GM12878 (cell line): ENCODE results near the gene ADIPOR1.

Experiments
- ATF3 ChIP-seq: IDR thresholded peaks from 2 replicates; pipeline ENCODE4 v1.6.1; 2011; ENCODE audit warnings: low read depth, mild to moderate bottlenecking, low read length, moderate library complexity, borderline replicate concordance; ENCODE audit errors: extremely low read depth
- CTCF ChIP-seq, 3 experiments: IDR thresholded peaks in 2 of 3; conservative IDR thresholded peaks in 1 of 3; 2 replicates each; pipeline ENCODE4 v1.5.1; 2011; ENCODE audit warnings: low read depth in 3 of 3, low read length in 3 of 3, mild to moderate bottlenecking in 3 of 3, control low read depth in 2 of 3, moderate library complexity in 2 of 3, inconsistent platforms in 1 of 3, mixed read lengths in 1 of 3; ENCODE audit not compliant: control insufficient read depth in 2 of 3, insufficient read depth in 1 of 3; ENCODE audit errors: extremely low read depth in 1 of 3
- EZH2 ChIP-seq: IDR thresholded peaks from 2 replicates; pipeline ENCODE4 v1.6.1; 2012; ENCODE audit warnings: low read depth, mild to moderate bottlenecking, control low read depth, inconsistent platforms, low read length, borderline replicate concordance; ENCODE audit not compliant: control insufficient read depth
- HDAC2 ChIP-seq: fragments of 200-600 bp; sonication (generic); IDR thresholded peaks from 2 replicates; pipeline ENCODE4 v1.6.1; 2017
- IRF3 ChIP-seq: fragments of 450-650 bp; IDR thresholded peaks from 2 replicates; pipeline ENCODE4 v1.6.1; 2014; ENCODE audit warnings: mild to moderate bottlenecking
- IRF5 ChIP-seq: fragments of 450-650 bp; IDR thresholded peaks from 2 replicates; pipeline ENCODE4 v1.6.1; 2017; ENCODE audit warnings: borderline replicate concordance
- JUNB ChIP-seq: IDR thresholded peaks from 2 replicates; pipeline ENCODE4 v1.6.1; 2016; ENCODE audit warnings: antibody characterized with exemption, mild to moderate bottlenecking
- MLLT1 ChIP-seq: fragments of 450-650 bp; IDR thresholded peaks from 2 replicates; pipeline ENCODE4 v1.6.1; 2016; ENCODE audit warnings: mild to moderate bottlenecking
- RFX5 ChIP-seq: IDR thresholded peaks from 2 replicates; pipeline ENCODE4 v1.6.1; 2011; ENCODE audit warnings: low read depth, low read length, improper control_type of control experiment
- SIN3A ChIP-seq: IDR thresholded peaks from 2 replicates; pipeline ENCODE4 v1.6.1; 2012; ENCODE audit warnings: low read depth, low read length, improper control_type of control experiment
- TBL1XR1 ChIP-seq: IDR thresholded peaks from 2 replicates; pipeline ENCODE4 v1.6.1; 2012; ENCODE audit warnings: low read depth, low read length, improper control_type of control experiment
- TCF7 ChIP-seq: IDR thresholded peaks from 2 replicates; pipeline ENCODE4 v1.6.1; 2014; ENCODE audit warnings: antibody characterized with exemption, borderline replicate concordance
- USF1 ChIP-seq: IDR thresholded peaks from 2 replicates; pipeline ENCODE4 v1.6.1; 2011; ENCODE audit warnings: borderline replicate concordance, low read depth, mild to moderate bottlenecking, moderate library complexity, mixed read lengths, low read length; ENCODE audit not compliant: insufficient read depth; ENCODE audit errors: extremely low read length

- TF ChIP-seq MLLT1 = no peak
- no peak for TF ChIP-seq JUNB
- TF ChIP-seq TCF7 = no peak
- TF ChIP-seq IRF5 = no peak
- no peak for TF ChIP-seq USF1
- TF ChIP-seq SIN3A = no peak
- no peak for TF ChIP-seq RFX5
- no peak for TF ChIP-seq HDAC2
- no peak for TF ChIP-seq IRF3
- no peak for TF ChIP-seq CTCF (IDR thresholded peaks at IDR 0.05 in 2 of 3, conservative IDR thresholded peaks at IDR 0.05 in 1 of 3; ENCODE audit: control insufficient read depth in 2 of 3, extremely low read depth in 1 of 3, insufficient read depth in 1 of 3, low read depth in 3 of 3, low read length in 3 of 3)
- TF ChIP-seq TBL1XR1 = no peak
- no peak for TF ChIP-seq ATF3
- TF ChIP-seq EZH2 = no peak
Measured at GRCh38 chr1:202923533-202923932, 34.6 kb downstream of the ADIPOR1 start.
